BLaER1 treated with 17β-estradiol and CSF1 and Interleukin-3, amounts not matched to agents 10 nM and 100 nM (cell line): ENCODE results near the gene TWNK.

Experiments used
- H3K27ac ChIP-seq, 11 experiments: shearing (Covaris generic); formaldehyde crosslinking; 2 replicates each; pipeline ENCODE4 v1.8.1; 2022
- H3K27me3 ChIP-seq, 11 experiments: shearing (Covaris generic); formaldehyde crosslinking; 2 replicates each; pipeline ENCODE4 v1.8.1; 2022
- H3K36me3 ChIP-seq, 11 experiments: shearing (Covaris generic); formaldehyde crosslinking; 2 replicates each; pipeline ENCODE4 v1.8.1; 2022
- H3K4me1 ChIP-seq, 10 experiments: shearing (Covaris generic); formaldehyde crosslinking; 2 replicates each; pipeline ENCODE4 v1.8.1; 2022
- H3K4me2 ChIP-seq, 11 experiments: shearing (Covaris generic); formaldehyde crosslinking; 2 replicates each; pipeline ENCODE4 v1.8.1; 2022
- H3K4me3 ChIP-seq, 10 experiments: shearing (Covaris generic); formaldehyde crosslinking; 2 replicates each; pipeline ENCODE4 v1.8.1; 2022
- H3K9ac ChIP-seq, 11 experiments: shearing (Covaris generic); formaldehyde crosslinking; 2 replicates each; pipeline ENCODE4 v1.8.1; 2022
- H3K9me3 ChIP-seq, 11 experiments: shearing (Covaris generic); formaldehyde crosslinking; replicated peaks in 1 of 11; 2 replicates each; pipeline ENCODE4 v1.8.1; 2022
- H4K20me1 ChIP-seq, 11 experiments: shearing (Covaris generic); formaldehyde crosslinking; 2 replicates each; pipeline ENCODE4 v1.8.1; 2022
- Cebpa-rat ChIP-seq, 11 experiments: shearing (Covaris generic); IDR thresholded peaks; 2 replicates each; pipeline ENCODE4 v1.8.1; 2022

TWNK gene

DNA sequence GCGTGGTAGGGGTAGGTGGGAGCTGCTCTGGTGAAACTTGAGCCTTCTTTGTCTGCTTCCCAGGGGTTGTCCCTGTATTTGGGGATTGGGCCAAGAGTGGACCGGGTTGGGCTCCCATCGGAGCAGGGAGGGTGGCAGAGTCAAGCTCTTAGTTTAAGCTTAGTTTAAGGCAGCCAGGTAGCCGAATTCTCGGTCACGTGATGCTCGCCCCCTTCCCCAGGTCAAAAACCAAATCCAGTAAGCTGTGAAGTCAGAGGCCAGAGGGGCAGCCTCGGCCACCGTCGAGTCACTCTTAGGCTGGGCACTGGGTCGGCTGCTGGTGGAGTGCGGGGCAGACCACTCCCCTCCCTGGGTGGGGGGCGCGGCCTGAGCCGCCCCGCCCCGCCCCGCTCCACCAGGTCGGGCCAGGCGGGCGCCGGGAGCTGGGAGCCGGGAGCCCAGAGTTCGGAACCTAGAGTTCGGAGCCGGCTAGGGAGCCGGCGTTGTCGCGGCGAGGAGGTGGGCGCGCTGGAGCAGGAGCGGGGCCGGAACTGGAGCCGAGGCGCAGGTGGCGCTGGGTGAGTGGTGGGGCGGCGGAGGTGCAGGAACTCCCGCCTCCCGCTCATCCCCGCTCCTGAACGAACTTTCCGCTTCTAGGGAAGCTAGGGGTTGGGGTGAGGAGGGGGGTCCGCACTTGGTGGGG is 9.5 kb downstream of the TWNK start:
- Histone ChIP-seq H3K27me3 (no peaks in the 10 kb centered on the region), H4K20me1 (peaks cover 4 to 34% (median 18%) of the 10 kb centered on the region in 11 experiments; a peak in 21 of 22 replicates), H3K27ac (peak overlapping the region; percentile 92 to 98 (median 97); a peak in 21 of 22 replicates), H3K36me3 (peaks cover 14 to 38% (median 32%) of the 10 kb centered on the region in 11 experiments), H3K4me1 (peaks cover 22 to 51% (median 41%) of the 10 kb centered on the region in 10 experiments), H3K9ac (peak overlapping the region; percentile 92 to 99 (median 97)), H3K4me2 (peak overlapping the region; percentile 89 to 99 (median 97)), H3K4me3 (peak overlapping the region; percentile 82 to 93 (median 90)), H3K9me3 (no peaks in the 10 kb centered on the region)
- no peak for TF ChIP-seq Cebpa-rat (IDR thresholded peaks at IDR 0.05)

GRCh38 chr10:100997360-100998182 is 10.2 kb downstream of the TWNK start:
- no peaks in the 10 kb centered on the region for H3K27me3 ChIP-seq
- H3K36me3 ChIP-seq: peaks cover 18 to 38% (median 30%) of the 10 kb centered on the region in 11 experiments
- H3K27ac ChIP-seq: peak overlapping the region; percentile 92 to 98 (median 97)
- peaks cover 30 to 58% (median 49%) of the 10 kb centered on the region in 10 experiments for H3K4me1 ChIP-seq
- H3K9ac ChIP-seq: peak overlapping the region; percentile 92 to 99 (median 97)
- TF ChIP-seq Cebpa-rat (IDR thresholded peaks at IDR 0.05): no peak
- H4K20me1 ChIP-seq: peaks cover 11 to 39% (median 26%) of the 10 kb centered on the region in 11 experiments
- H3K9me3 ChIP-seq: no peaks in the 10 kb centered on the region
- H3K4me3 ChIP-seq: peak overlapping the region; percentile 82 to 93 (median 90)
- H3K4me2 ChIP-seq: peak overlapping the region; percentile 89 to 99 (median 97)

- H3K27me3 ChIP-seq: no peaks in the 10 kb centered on the region
- H4K20me1 ChIP-seq: peaks cover 19 to 39% (median 28%) of the 10 kb centered on the region in 11 experiments; a peak in 21 of 22 replicates
- H3K4me1 ChIP-seq: peaks cover 32 to 61% (median 52%) of the 10 kb centered on the region in 10 experiments
- TF ChIP-seq Cebpa-rat (IDR thresholded peaks at IDR 0.05): no peak
- no peaks in the 10 kb centered on the region for H3K9me3 ChIP-seq
- peak overlapping the region; percentile 89 to 99 (median 97) for H3K4me2 ChIP-seq
- peak overlapping the region; percentile 92 to 98 (median 97) for H3K27ac ChIP-seq
- H3K36me3 ChIP-seq: peaks cover 19 to 38% (median 30%) of the 10 kb centered on the region in 11 experiments
- H3K9ac ChIP-seq: peak overlapping the region; percentile 92 to 99 (median 97)
- peak overlapping the region; percentile 82 to 93 (median 90) for H3K4me3 ChIP-seq
Observed at GRCh38 chr10:100998183-100998990, 11.0 kb downstream of the TWNK start.

- peak overlapping the region; percentile 89 to 99 (median 97) for H3K4me2 ChIP-seq
- H4K20me1 ChIP-seq: peaks cover 27 to 39% (median 31%) of the 10 kb centered on the region in 11 experiments; a peak in 21 of 22 replicates
- no peaks in the 10 kb centered on the region for H3K27me3 ChIP-seq
- peaks cover 32 to 61% (median 55%) of the 10 kb centered on the region in 10 experiments for H3K4me1 ChIP-seq
- peak overlapping the region; percentile 82 to 93 (median 90) for H3K4me3 ChIP-seq
- H3K9ac ChIP-seq: peak overlapping the region; percentile 92 to 99 (median 97)
- peaks cover 22 to 38% (median 30%) of the 10 kb centered on the region in 11 experiments for H3K36me3 ChIP-seq
- no peak for TF ChIP-seq Cebpa-rat (IDR thresholded peaks at IDR 0.05)
- peak overlapping the region; percentile 92 to 98 (median 97) for H3K27ac ChIP-seq
- H3K9me3 ChIP-seq: no peaks in the 10 kb centered on the region
Observed at GRCh38 chr10:100998991-100999741, 11.8 kb downstream of the TWNK start.

DNA sequence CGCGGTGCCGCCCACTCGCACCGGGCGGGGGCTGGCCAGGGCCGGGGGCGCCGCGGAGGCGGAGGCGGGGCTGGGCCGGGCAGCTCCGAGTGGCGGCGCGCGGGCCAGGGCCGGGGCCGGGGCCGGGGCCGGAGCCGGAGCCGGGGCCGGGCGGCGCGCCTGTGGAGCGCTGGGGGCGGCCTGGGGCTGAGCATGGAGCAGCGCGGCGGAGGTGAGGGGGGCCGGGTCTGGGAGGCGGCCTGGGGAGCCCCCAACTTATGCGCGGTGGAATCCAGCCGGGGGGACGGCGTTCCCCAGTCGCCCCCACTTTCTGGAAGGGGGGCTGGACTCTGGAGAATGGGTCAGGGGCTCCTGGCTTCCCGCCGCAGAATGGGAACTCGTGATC is 12.4 kb downstream of the TWNK start, which contains the start of gene LZTS2:
Gene LZTS2, plus strand, starts transcription at position 67 of the 385 bp plus-strand sequence. CDS start 2,731 bp downstream, outside the sequence.
- peak within 1 kb of the TSS; percentile 92 to 99 (median 97) for H3K9ac ChIP-seq
- peak within 1 kb of the TSS; percentile 92 to 98 (median 97) for H3K27ac ChIP-seq
- H4K20me1 ChIP-seq: peaks cover 26 to 39% (median 35%) of the 10 kb centered on the region in 11 experiments; a peak in 21 of 22 replicates
- H3K4me1 ChIP-seq: peaks cover 32 to 61% (median 55%) of the 10 kb centered on the region in 10 experiments
- H3K36me3 ChIP-seq: peaks cover 27 to 38% (median 30%) of the 10 kb centered on the region in 11 experiments
- H3K27me3 ChIP-seq: no peaks in the 10 kb centered on the region
- peak within 1 kb of the TSS; percentile 82 to 93 (median 90) for H3K4me3 ChIP-seq
- H3K9me3 ChIP-seq: no peaks in the 10 kb centered on the region
- H3K4me2 ChIP-seq: peak within 1 kb of the TSS; percentile 89 to 99 (median 97)
- no peak for TF ChIP-seq Cebpa-rat (IDR thresholded peaks at IDR 0.05)

DNA sequence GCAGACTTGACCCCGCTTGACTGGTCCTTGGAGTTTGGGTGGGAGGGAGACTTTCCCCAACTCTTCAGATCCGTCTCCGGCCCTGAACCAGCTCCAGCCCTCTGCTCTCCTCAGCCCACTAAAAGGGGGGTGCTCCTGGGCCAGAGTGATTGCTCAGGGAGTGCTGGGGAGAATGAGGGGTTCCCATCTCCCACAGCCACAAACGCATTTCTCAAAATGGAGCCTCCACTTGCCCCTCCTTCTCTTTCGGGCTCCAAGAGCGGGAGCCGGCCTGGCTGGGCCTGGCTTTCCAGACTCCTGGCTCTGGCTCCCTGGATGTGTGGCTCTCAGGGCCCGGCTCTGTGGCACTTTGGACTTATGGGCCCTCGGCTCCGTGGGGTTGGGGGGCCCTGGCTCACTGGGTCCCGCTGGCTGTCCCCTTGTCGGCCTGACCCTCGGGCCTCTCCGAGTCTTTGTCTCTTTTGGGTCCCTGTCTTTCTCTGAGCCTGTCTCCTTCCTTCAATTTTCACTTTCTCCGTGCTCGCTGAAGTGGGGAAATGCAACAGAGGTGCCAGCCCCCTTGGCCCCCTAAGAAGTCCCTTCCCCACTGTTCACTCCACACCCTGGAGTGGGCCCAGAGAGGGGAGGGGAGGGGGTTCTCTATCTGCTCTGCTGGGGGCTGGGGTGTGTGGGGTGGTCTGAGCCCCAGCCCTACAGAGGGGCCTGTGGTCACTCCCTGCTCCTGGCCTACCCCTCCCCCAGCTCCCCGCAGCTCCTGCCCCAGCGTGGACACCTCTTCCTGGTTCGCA is 13.0 kb downstream of the TWNK start:
- H3K9ac ChIP-seq: peak overlapping the region; percentile 92 to 99 (median 97)
- H4K20me1 ChIP-seq: peaks cover 26 to 41% (median 36%) of the 10 kb centered on the region in 11 experiments; a peak in 21 of 22 replicates
- no peaks in the 10 kb centered on the region for H3K9me3 ChIP-seq
- peaks cover 30 to 38% (median 33%) of the 10 kb centered on the region in 11 experiments for H3K36me3 ChIP-seq
- peak overlapping the region; percentile 89 to 99 (median 97) for H3K4me2 ChIP-seq
- peak overlapping the region; percentile 92 to 98 (median 97) for H3K27ac ChIP-seq
- no peak for TF ChIP-seq Cebpa-rat (IDR thresholded peaks at IDR 0.05)
- H3K4me3 ChIP-seq: peak overlapping the region; percentile 82 to 93 (median 90)
- H3K4me1 ChIP-seq: peaks cover 32 to 60% (median 55%) of the 10 kb centered on the region in 10 experiments
- no peaks in the 10 kb centered on the region for H3K27me3 ChIP-seq
